Gastroesophageal sphincter (tissue), 4 donors: Measurements from ENCODE around the gene HHAT. TPM values are rescaled to one million over a fixed set of nuclear protein-coding genes. Genes with fewer than 3 reads are reported as not detected.

Experiments
- ATAC-seq: fragments of 150-250 bp; one replicate; pipeline ENCODE4 v1.9.1; 2016; ENCODE audit warnings: mild to moderate bottlenecking, moderate library complexity
- H3K27ac ChIP-seq, 4 donors: fragments of 200-600 bp; sonication (generic) in 3 of 4; 1 replicate in 3 of 4; 2 replicates in 1 of 4; pipeline ENCODE4 v1.5.1; 2016 to 2019
- H3K27me3 ChIP-seq: fragments of 200-600 bp; sonication (generic); one replicate; pipeline ENCODE4 v1.5.1; 2019
- H3K36me3 ChIP-seq, 2 donors: fragments of 200-600 bp; sonication (generic); one replicate each; pipeline ENCODE4 v1.5.1; 2019; ENCODE audit warnings: control low read depth in 1 of 2
- H3K4me1 ChIP-seq, 3 donors: fragments of 200-600 bp; sonication (generic); 1 replicate in 2 of 3; 2 replicates in 1 of 3; pipeline ENCODE4 v1.5.1; 2016 to 2019; ENCODE audit warnings: control low read depth in 2 of 3
- H3K4me3 ChIP-seq, 2 donors: fragments of 200-600 bp; sonication (generic); one replicate each; pipeline ENCODE4 v1.5.1; 2019; ENCODE audit warnings: mild to moderate bottlenecking in 1 of 2, moderate library complexity in 1 of 2
- H3K9me3 ChIP-seq, 3 donors: fragments of 200-600 bp; sonication (generic); one replicate each; pipeline ENCODE4 v1.5.1; 2017 to 2019; ENCODE audit warnings: control low read depth in 2 of 3
- EP300 ChIP-seq: sonication (generic); formaldehyde crosslinking; IDR thresholded peaks from one replicate; pipeline ENCODE4 v1.6.1; 2017; ENCODE audit warnings: antibody characterized with exemption, mild to moderate bottlenecking
- POLR2A ChIP-seq, 2 donors: fragments of 450-650 bp; IDR thresholded peaks; one replicate each; pipeline ENCODE4 v1.6.1; 2017; ENCODE audit warnings: antibody characterized with exemption in 2 of 2, mild to moderate bottlenecking in 2 of 2, moderate library complexity in 1 of 2
- POLR2AphosphoS5 ChIP-seq: sonication (generic); formaldehyde crosslinking; IDR thresholded peaks from one replicate; pipeline ENCODE4 v1.6.1; 2017; ENCODE audit warnings: antibody characterized with exemption
- WGBS, 2 donors: methylation state at CpG; one replicate each; pipeline ENCODE4 v1.1.5; 2018; ENCODE audit warnings: low coverage in 1 of 2; 5-methylcytosine and 5-hydroxymethylcytosine counted together
- total RNA-seq, 4 donors: library from RNA; depleted of rRNA; stranded (reverse); fragments of >200 nt; gene quantifications; one replicate each; pipeline ENCODE4 v1.1.0, GENCODE V29; 2016
- TF ChIP-seq, protein P1 (sequence below), 4 experiments: fragments of 200-600 bp in 2 of 4; fragments of 450-650 bp in 2 of 4; sonication (generic) in 1 of 4; IDR thresholded peaks; one replicate each; pipeline ENCODE4 v1.5.1; 2017 to 2019; ENCODE audit warnings: antibody characterized with exemption in 4 of 4, mild to moderate bottlenecking in 2 of 4, moderate library complexity in 2 of 4

The HHAT gene
- total RNA-seq, 4 donors from 2014 or later = 1.2 to 2.4 (median 1.9) TPM

DNA sequence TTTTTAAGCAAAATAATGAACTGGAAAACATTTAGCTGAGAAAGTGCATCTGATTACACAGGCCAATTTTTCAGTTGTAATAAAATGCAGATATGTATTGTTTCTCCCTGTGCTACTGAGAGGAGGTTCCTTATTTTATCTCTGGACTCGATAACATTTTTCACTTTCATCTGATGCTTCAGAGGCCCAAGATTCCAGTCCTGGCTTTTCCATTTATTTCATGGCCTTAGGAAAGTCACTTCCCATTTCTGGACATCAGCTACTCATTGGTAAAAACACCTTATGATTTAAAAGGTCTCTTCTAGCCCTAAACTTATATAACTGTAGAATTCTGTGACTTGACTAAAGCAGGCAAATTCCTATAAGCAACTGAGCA lies 203.5 kb downstream of the HHAT start:
- TF ChIP-seq, protein P1, sequence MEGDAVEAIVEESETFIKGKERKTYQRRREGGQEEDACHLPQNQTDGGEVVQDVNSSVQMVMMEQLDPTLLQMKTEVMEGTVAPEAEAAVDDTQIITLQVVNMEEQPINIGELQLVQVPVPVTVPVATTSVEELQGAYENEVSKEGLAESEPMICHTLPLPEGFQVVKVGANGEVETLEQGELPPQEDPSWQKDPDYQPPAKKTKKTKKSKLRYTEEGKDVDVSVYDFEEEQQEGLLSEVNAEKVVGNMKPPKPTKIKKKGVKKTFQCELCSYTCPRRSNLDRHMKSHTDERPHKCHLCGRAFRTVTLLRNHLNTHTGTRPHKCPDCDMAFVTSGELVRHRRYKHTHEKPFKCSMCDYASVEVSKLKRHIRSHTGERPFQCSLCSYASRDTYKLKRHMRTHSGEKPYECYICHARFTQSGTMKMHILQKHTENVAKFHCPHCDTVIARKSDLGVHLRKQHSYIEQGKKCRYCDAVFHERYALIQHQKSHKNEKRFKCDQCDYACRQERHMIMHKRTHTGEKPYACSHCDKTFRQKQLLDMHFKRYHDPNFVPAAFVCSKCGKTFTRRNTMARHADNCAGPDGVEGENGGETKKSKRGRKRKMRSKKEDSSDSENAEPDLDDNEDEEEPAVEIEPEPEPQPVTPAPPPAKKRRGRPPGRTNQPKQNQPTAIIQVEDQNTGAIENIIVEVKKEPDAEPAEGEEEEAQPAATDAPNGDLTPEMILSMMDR (IDR thresholded peaks at IDR 0.05) = no peak
- TF ChIP-seq EP300 (no peak), POLR2A (IDR thresholded peaks at IDR 0.05) (no peak), POLR2AphosphoS5 (no peak)
- no peaks in the 10 kb centered on the region for H3K27me3 ChIP-seq
- H3K9me3 ChIP-seq = no peaks in the 10 kb centered on the region
- no peak overlapping the region for H3K27ac ChIP-seq
- no peaks in the 10 kb centered on the region for H3K4me1 ChIP-seq
- H3K36me3 ChIP-seq = no peaks in the 10 kb centered on the region
- H3K4me3 ChIP-seq = no peak overlapping the region
- WGBS, 2 donors = 68 to 82% methylated on average over 1 of the region's 1 CpG
- no peak for ATAC-seq

DNA sequence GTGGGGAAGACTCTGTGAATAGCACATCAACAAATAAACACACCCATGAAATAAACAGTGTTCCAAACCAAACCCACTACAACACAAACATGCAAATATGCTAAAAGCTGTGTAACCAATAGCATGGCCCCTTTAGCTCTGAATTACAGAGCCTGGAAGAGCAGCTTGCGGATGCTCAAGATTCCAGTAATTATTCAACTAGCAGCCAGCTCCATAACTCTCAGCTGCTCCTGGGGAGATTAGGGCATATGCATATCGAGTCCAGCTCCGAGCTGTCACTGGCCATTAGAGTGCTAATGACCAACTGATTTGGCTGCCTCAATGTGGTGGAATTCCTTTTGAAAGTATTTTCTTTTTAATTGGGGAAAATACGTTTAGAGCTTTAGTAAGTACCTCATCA lies 207.1 kb downstream of the HHAT start:
- Histone ChIP-seq H3K4me1 (no peaks in the 10 kb centered on the region), H3K4me3 (no peak overlapping the region), H3K36me3 (no peaks in the 10 kb centered on the region), H3K27me3 (no peaks in the 10 kb centered on the region), H3K27ac (no peak overlapping the region), H3K9me3 (no peaks in the 10 kb centered on the region)
- 80% methylated on average over 3 of the region's 4 CpGs; no CpG with 5 or more reads in 1 of the 2 donors for WGBS, 2 donors
- ATAC-seq = no peak
- no peak for TF ChIP-seq POLR2A (IDR thresholded peaks at IDR 0.05)

DNA sequence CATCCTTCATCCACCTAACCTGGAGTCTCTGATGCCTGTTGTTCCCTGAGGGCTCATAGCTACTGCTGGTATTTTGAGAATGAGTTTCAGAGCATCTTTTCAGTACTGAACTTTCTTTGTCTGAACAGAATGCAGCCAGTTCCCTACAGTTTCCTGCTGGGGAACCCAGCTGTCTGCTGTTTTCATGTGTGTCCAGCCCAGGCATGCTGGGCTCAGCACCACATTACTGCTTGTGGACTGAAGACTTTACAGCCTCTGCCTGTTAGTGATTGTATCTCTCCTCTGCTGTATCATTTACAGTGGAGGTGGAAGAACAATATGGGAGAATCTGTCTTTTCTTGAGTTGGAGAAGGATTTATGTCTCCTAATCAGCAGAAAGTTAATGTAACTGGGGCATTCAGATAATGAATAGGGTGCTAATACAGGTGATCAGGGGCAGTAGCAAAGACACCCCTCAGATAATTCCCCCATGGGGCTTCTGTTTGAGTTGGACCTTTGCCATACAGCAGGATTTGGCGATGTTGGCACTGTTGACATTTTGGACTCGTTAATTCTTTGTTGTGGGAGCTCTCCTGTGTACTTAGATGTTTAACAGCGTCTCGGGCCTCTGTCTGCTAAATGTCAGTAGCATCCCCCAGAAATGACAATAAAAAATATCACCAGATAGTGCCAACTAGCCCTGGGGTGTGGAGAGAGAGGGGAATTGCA lies 207.7 kb downstream of the HHAT start:
- Histone ChIP-seq H3K9me3 (no peaks in the 10 kb centered on the region), H3K27me3 (no peaks in the 10 kb centered on the region), H3K4me3 (no peak overlapping the region), H3K27ac (no peak overlapping the region), H3K36me3 (no peaks in the 10 kb centered on the region), H3K4me1 (no peaks in the 10 kb centered on the region)
- TF ChIP-seq POLR2A (IDR thresholded peaks at IDR 0.05) = no peak
- no peak for TF ChIP-seq EP300
- TF ChIP-seq, protein P1 (IDR thresholded peaks at IDR 0.05) = no peak
- TF ChIP-seq POLR2AphosphoS5 = no peak
- WGBS, 2 donors = 19% methylated on average over 4 of the region's 4 CpGs; no CpG with 5 or more reads in 1 of the 2 donors
- no peak for ATAC-seq

DNA sequence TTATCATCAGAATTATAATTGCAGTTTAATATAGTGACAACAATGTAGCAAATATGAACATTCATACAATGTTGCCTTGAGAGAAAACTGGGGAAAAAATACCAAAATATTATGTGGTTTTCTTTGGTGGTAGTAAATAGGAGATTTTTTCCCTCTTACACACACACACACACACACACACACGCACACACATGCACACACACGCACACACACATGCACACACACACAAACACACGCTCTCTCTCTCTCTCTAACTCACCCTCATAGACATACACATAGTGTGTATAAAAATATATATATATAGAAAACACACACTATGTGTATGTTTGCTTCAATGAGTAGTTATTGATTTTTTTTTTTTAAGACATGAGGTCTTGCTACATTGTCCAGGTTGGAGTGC lies 211.6 kb downstream of the HHAT start:
- Histone ChIP-seq H3K27ac (no peak overlapping the region), H3K4me1 (no peaks in the 10 kb centered on the region), H3K9me3 (no peaks in the 10 kb centered on the region), H3K27me3 (no peaks in the 10 kb centered on the region), H3K4me3 (no peak overlapping the region), H3K36me3 (no peaks in the 10 kb centered on the region)
- ATAC-seq = no peak
- TF ChIP-seq, protein P1 (IDR thresholded peaks at IDR 0.05) = no peak
- TF ChIP-seq POLR2AphosphoS5 = no peak
- TF ChIP-seq EP300 = no peak
- TF ChIP-seq POLR2A (IDR thresholded peaks at IDR 0.05) = no peak
- WGBS, 2 donors = 54 to 80% methylated on average over 2 to 3 of the region's 3 CpGs

DNA sequence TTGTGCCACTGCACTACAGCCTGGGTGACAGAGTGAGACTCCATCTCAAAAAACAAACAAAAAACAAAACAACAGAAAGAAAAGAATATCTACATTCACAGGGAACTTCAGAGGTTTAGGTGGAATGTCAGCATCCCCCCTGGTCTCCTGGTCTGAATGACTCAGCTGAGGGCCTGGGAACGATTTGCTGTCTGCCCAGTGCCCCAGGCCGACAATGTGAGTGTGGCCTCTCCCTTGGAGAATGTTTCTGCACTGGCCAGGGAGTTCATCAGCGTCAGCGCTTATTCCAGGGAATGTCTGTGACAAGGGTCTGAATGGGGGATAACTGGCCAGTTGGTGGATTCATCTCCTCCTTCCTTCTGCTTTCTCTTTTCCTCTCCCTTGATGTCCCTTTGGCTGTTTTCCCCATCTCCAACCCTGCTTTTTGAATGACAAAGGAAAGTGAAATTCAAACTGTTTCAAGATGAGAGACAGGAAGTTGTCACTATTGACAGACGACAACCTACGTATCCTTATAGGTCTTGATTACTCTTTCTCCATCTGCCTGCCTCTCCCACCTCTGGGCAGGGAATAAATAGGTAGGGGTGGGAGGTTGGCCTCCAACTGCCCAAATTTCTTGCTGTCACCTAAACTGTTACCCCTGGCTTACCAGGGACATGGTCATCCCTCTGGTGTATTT lies 213.1 kb downstream of the HHAT start:
- Histone ChIP-seq H3K36me3 (no peaks in the 10 kb centered on the region), H3K4me3 (no peak overlapping the region), H3K4me1 (no peaks in the 10 kb centered on the region), H3K27ac (no peak overlapping the region), H3K9me3 (no peaks in the 10 kb centered on the region), H3K27me3 (no peaks in the 10 kb centered on the region)
- no peak for ATAC-seq
- TF ChIP-seq, protein P1 (IDR thresholded peaks at IDR 0.05) = no peak
- TF ChIP-seq EP300 = no peak
- TF ChIP-seq POLR2AphosphoS5 = no peak
- TF ChIP-seq POLR2A (IDR thresholded peaks at IDR 0.05) = no peak
- WGBS, 2 donors = 69 to 83% methylated on average over 4 to 6 of the region's 6 CpGs
